Measurements from ENCODE around the gene NELL1.

DNA sequence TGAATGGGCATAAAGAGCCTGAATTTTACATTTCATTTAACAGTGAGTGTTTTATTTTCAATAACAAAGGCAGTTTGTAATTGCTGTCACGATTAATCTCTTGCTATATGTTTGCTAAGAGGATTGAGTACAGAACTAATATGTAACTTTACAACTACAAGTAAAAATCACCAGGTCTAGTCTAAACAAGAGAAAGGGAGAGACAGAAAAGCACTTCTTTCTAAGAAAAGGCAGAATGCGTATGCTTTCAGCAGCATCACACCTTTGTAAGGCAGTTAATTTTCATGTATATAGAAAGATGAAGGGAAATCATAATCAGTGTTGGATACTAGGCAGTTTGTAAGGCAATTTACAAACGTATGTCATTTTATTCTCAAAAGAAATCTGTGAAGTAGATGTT, 169.8 kb downstream of the NELL1 start:
- TF ChIP-seq, protein P1, sequence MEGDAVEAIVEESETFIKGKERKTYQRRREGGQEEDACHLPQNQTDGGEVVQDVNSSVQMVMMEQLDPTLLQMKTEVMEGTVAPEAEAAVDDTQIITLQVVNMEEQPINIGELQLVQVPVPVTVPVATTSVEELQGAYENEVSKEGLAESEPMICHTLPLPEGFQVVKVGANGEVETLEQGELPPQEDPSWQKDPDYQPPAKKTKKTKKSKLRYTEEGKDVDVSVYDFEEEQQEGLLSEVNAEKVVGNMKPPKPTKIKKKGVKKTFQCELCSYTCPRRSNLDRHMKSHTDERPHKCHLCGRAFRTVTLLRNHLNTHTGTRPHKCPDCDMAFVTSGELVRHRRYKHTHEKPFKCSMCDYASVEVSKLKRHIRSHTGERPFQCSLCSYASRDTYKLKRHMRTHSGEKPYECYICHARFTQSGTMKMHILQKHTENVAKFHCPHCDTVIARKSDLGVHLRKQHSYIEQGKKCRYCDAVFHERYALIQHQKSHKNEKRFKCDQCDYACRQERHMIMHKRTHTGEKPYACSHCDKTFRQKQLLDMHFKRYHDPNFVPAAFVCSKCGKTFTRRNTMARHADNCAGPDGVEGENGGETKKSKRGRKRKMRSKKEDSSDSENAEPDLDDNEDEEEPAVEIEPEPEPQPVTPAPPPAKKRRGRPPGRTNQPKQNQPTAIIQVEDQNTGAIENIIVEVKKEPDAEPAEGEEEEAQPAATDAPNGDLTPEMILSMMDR (IDR thresholded peaks at IDR 0.05; ENCODE audit: poor library complexity): no peak
- TF ChIP-seq EZH2phosphoT487 (IDR thresholded peaks at IDR 0.05; ENCODE audit: low read depth, severe bottlenecking, unreplicated experiment): no peak

Data from hepatocyte (in vitro differentiated cells).